K562 (cell line): ENCODE results near the gene DDX39A. TPM values are rescaled to one million over a fixed set of nuclear protein-coding genes. Genes with fewer than 3 reads are reported as not detected.

ENCODE experiments used
- ESRRA ChIP-seq: fragments of 450-650 bp; IDR thresholded peaks from 2 replicates; pipeline ENCODE4 v1.6.1; 2014; ENCODE audit warnings: low read depth, mild to moderate bottlenecking, moderate library complexity, borderline replicate concordance
- FOXO4 ChIP-seq: fragments of 450-650 bp; formaldehyde crosslinking; IDR thresholded peaks from 2 replicates; pipeline ENCODE4 v1.4.0; 2020; ENCODE audit warnings: mild to moderate bottlenecking, moderate library complexity
- IRF9 ChIP-seq: fragments of 450-650 bp; IDR thresholded peaks from 2 replicates; pipeline ENCODE4 v1.6.1; 2016; ENCODE audit warnings: missing biosample characterization, missing genetic modification characterization
- JUND ChIP-seq, 2 experiments: IDR thresholded peaks; 2 replicates in 1 of 2; 3 replicates in 1 of 2; pipeline ENCODE4 v1.6.1; 2011; ENCODE audit warnings: borderline replicate concordance in 2 of 2, low read depth in 2 of 2, low read length in 2 of 2, improper control_type of control experiment in 1 of 2, missing biosample characterization in 1 of 2, missing genetic modification characterization in 1 of 2, missing genetic modification reagents in 1 of 2
- NFIC ChIP-seq: fragments of 450-650 bp; IDR thresholded peaks from 2 replicates; pipeline ENCODE4 v1.6.1; 2017; ENCODE audit warnings: mild to moderate bottlenecking, inconsistent platforms
- RBM17 ChIP-seq: fragments of 200-400 bp; formaldehyde crosslinking; IDR thresholded peaks from 2 replicates; pipeline ENCODE4 v1.6.1; 2017; ENCODE audit warnings: low read depth, mild to moderate bottlenecking, low read length, borderline replicate concordance
- RNF2 ChIP-seq: sonication (generic); IDR thresholded peaks from 2 replicates; pipeline ENCODE4 v1.6.1; 2016
- SNRNP70 ChIP-seq: fragments of 200-400 bp; formaldehyde crosslinking; optimal IDR thresholded peaks from 2 replicates; pipeline ENCODE3; 2017; ENCODE audit warnings: low read depth, low read length
- ZBTB34 ChIP-seq: fragments of 250-450 bp; sonication (Bioruptor Pico); IDR thresholded peaks from 2 replicates; pipeline ENCODE4 v1.8.0; 2021; ENCODE audit warnings: mild to moderate bottlenecking, moderate library complexity
- ZBTB9 ChIP-seq: fragments of 450-650 bp; formaldehyde crosslinking; IDR thresholded peaks from 2 replicates; pipeline ENCODE4 v1.4.0; 2020; ENCODE audit warnings: mild to moderate bottlenecking, moderate library complexity
- ZFP1 ChIP-seq: fragments of 450-650 bp; formaldehyde crosslinking; IDR thresholded peaks from 2 replicates; pipeline ENCODE4 v1.4.0; 2020; ENCODE audit warnings: mild to moderate bottlenecking, mixed read lengths
- ZNF507 ChIP-seq: conservative IDR thresholded peaks from 2 replicates; pipeline ENCODE4 v1.6.1; 2017; ENCODE audit warnings: missing genetic modification characterization, missing compliant biosample characterization
- ZNF561 ChIP-seq: fragments of 450-650 bp; formaldehyde crosslinking; conservative IDR thresholded peaks from 2 replicates; pipeline ENCODE4 v1.4.0; 2020; ENCODE audit warnings: mild to moderate bottlenecking, moderate library complexity
- ZNF639 ChIP-seq, 2 experiments: fragments of 200-800 bp in 1 of 2; sonication (Bioruptor generic) in 1 of 2; sonication (generic) in 1 of 2; formaldehyde crosslinking in 1 of 2; IDR thresholded peaks in 1 of 2; conservative IDR thresholded peaks in 1 of 2; 2 replicates each; pipeline versions ENCODE4 v1.5.0 to v1.6.1; 2016 to 2020; ENCODE audit warnings: missing compliant biosample characterization in 1 of 2, missing genetic modification characterization in 1 of 2, missing genetic modification reagents in 1 of 2
- ZNF780A ChIP-seq: fragments of 250-450 bp; sonication (Bioruptor Pico); IDR thresholded peaks from 2 replicates; pipeline ENCODE4 v1.5.0; 2021; ENCODE audit warnings: mild to moderate bottlenecking
- polyA plus RNA-seq, 8 experiments: library from polyadenylated mRNA; depleted of rRNA in 4 of 8; stranded (reverse) in 5 of 8; unstranded in 3 of 8; fragments of >200 nt; fragmentation: Nextera tagmentation in 2 of 8; fragmentation: Illumina TruSeq in 1 of 8; extraction: Ambion mirVana in 2 of 8; extraction: Trizol in 1 of 8; gene quantifications; 2 replicates each; pipeline versions ENCODE4 v1.2.1 to v1.2.3, GENCODE V29; 2011 to 2014; ENCODE audit warnings: inconsistent platforms in 1 of 8, missing spikeins in 1 of 8
- total RNA-seq, 7 experiments: library from RNA; depleted of rRNA in 6 of 7; stranded (reverse); fragments of >200 nt in 6 of 7; fragmentation: Illumina TruSeq in 2 of 7; extraction: Trizol in 2 of 7; gene quantifications; 2 replicates each; pipeline versions ENCODE4 v1.2.1 to v1.2.3, GENCODE V29; 2011 to 2021; ENCODE audit warnings: low replicate concordance in 1 of 7

Gene DDX39A
- total and polyA plus RNA-seq, 9 of the 15 experiments (the other 6 are each of a cell fraction or from before 2014, with no cell fraction given) = 90.3 to 250 (median 188) TPM

- TF ChIP-seq JUND (IDR thresholded peaks at IDR 0.05; ENCODE audit: borderline replicate concordance, low read depth, low read length) (0 out of 2 replicates have a peak, but pooled peaks have one; percentile 30), JUND (tag; IDR thresholded peaks at IDR 0.05; ENCODE audit: borderline replicate concordance, low read depth, low read length) (peak; percentile 57; the same call in 1 of the 3 replicates), RNF2 (peak; percentile 38; the same call in 1 of the 2 replicates), RBM17 (no peak), IRF9 (tag) (no peak), ZBTB34 (CRISPR knock-in tag) (no peak), NFIC (peak; percentile 46; the same call in 1 of the 2 replicates), ZFP1 (no peak), FOXO4 (CRISPR knock-in tag) (no peak), ZBTB9 (CRISPR knock-in tag) (no peak), ZNF507 (tag) (no peak), ZNF780A (CRISPR knock-in tag) (no peak), ESRRA (peak; percentile 50; the same call in 1 of the 2 replicates), ZNF561 (CRISPR knock-in tag) (no peak), ZNF639 (CRISPR knock-in tag; conservative IDR thresholded peaks at IDR 0.05 in 1 of 2, IDR thresholded peaks at IDR 0.05 in 1 of 2) (peak in 1 of 2 experiments; percentile 90; a peak in 2 of 4 replicates), SNRNP70 (no peak)
Measured at GRCh38 chr19:14419106-14419813, at the start of gene DDX39A (continued).
